H9 (cell line): ENCODE data around the gene TRIO. TPM values are rescaled to one million over a fixed set of nuclear protein-coding genes. Genes with fewer than 3 reads are reported as not detected.

Experiments used
- DNase-seq: peaks from one replicate; pipeline ENCODE4 v3.0.0-alpha.2; 2017
- H2AFZ ChIP-seq: one replicate; pipeline ENCODE4 v1.6.1; 2013; ENCODE audit warnings: mild to moderate bottlenecking, low read length, control low read depth, moderate library complexity
- H2AK5ac ChIP-seq: 2 replicates; pipeline ENCODE4 v1.6.1; 2013; ENCODE audit warnings: low read length, control low read depth, mixed read lengths; ENCODE audit not compliant: insufficient read length
- H2BK120ac ChIP-seq: one replicate; pipeline ENCODE4 v1.6.1; 2013; ENCODE audit warnings: low read depth, mild to moderate bottlenecking, low read length, control low read depth, inconsistent platforms; ENCODE audit not compliant: poor library complexity, severe bottlenecking
- H2BK12ac ChIP-seq: 2 replicates; pipeline ENCODE4 v1.6.1; 2013; ENCODE audit warnings: low read length, control low read depth, mixed read lengths, low read depth; ENCODE audit not compliant: insufficient read length
- H2BK15ac ChIP-seq: 2 replicates; pipeline ENCODE4 v1.6.1; 2013; ENCODE audit warnings: low read depth, low read length, control low read depth
- H2BK20ac ChIP-seq: one replicate; pipeline ENCODE4 v1.6.1; 2013; ENCODE audit warnings: low read depth, mild to moderate bottlenecking, low read length, control low read depth, inconsistent platforms; ENCODE audit not compliant: poor library complexity, severe bottlenecking
- H2BK5ac ChIP-seq: 2 replicates; pipeline ENCODE4 v1.6.1; 2013; ENCODE audit warnings: low read length, control low read depth, mixed read lengths; ENCODE audit not compliant: insufficient read length
- H3K14ac ChIP-seq: 2 replicates; pipeline ENCODE4 v1.6.1; 2013; ENCODE audit warnings: low read length, control low read depth; ENCODE audit not compliant: insufficient read depth
- H3K18ac ChIP-seq: 2 replicates; pipeline ENCODE4 v1.6.1; 2013; ENCODE audit warnings: low read depth, mild to moderate bottlenecking, mixed read lengths, low read length, control low read depth; ENCODE audit not compliant: insufficient read length
- H3K23ac ChIP-seq: 2 replicates; pipeline ENCODE4 v1.6.1; 2013; ENCODE audit warnings: low read length, control low read depth, mixed read lengths, low read depth; ENCODE audit not compliant: insufficient read length
- H3K23me2 ChIP-seq: 2 replicates; pipeline ENCODE4 v1.6.1; 2013; ENCODE audit warnings: low read depth, mild to moderate bottlenecking, mixed read lengths, low read length, control low read depth; ENCODE audit not compliant: insufficient read length, poor library complexity, severe bottlenecking
- H3K27ac ChIP-seq: 2 replicates; pipeline ENCODE4 v1.5.1; 2013; ENCODE audit warnings: low read length, control low read depth, mixed read lengths, low read depth; ENCODE audit not compliant: insufficient read length
- H3K27me3 ChIP-seq: 2 replicates; pipeline ENCODE4 v1.6.1; 2013; ENCODE audit warnings: low read length, control low read depth, inconsistent platforms; ENCODE audit not compliant: insufficient read depth
- H3K4ac ChIP-seq: 2 replicates; pipeline ENCODE4 v1.6.1; 2013; ENCODE audit warnings: low read depth, mild to moderate bottlenecking, control low read depth, inconsistent platforms, low read length, moderate library complexity
- H3K4me1 ChIP-seq: 2 replicates; pipeline ENCODE4 v1.6.1; 2013; ENCODE audit warnings: low read length, control low read depth, inconsistent platforms; ENCODE audit not compliant: insufficient read depth
- H3K4me2 ChIP-seq: 2 replicates; pipeline ENCODE4 v1.6.1; 2013; ENCODE audit warnings: low read length, control low read depth, mixed read lengths; ENCODE audit not compliant: insufficient read length, insufficient read depth
- H3K56ac ChIP-seq: 2 replicates; pipeline ENCODE4 v1.6.1; 2013; ENCODE audit warnings: low read depth, mild to moderate bottlenecking, mixed read lengths, low read length, control low read depth; ENCODE audit not compliant: insufficient read length
- H3K79me1 ChIP-seq: 2 replicates; pipeline ENCODE4 v1.6.1; 2013; ENCODE audit warnings: low read depth, mild to moderate bottlenecking, moderate library complexity, low read length, control low read depth, inconsistent platforms; ENCODE audit not compliant: insufficient read depth, poor library complexity, severe bottlenecking
- H3K79me2 ChIP-seq: 2 replicates; pipeline ENCODE4 v1.6.1; 2013; ENCODE audit warnings: low read length, control low read depth, inconsistent platforms; ENCODE audit not compliant: insufficient read depth
- H3K9ac ChIP-seq: 2 replicates; pipeline ENCODE4 v1.6.1; 2013; ENCODE audit warnings: low read length, control low read depth, mixed read lengths; ENCODE audit not compliant: insufficient read length; ENCODE audit errors: extremely low read depth
- H3K9me3 ChIP-seq: one replicate; pipeline ENCODE4 v1.6.1; 2013; ENCODE audit warnings: low read depth, low read length, inconsistent platforms; ENCODE audit not compliant: control insufficient read depth
- H3T11ph ChIP-seq: one replicate; pipeline ENCODE4 v1.6.1; 2013; ENCODE audit warnings: mild to moderate bottlenecking, low read length, control low read depth, inconsistent platforms
- H4K20me1 ChIP-seq: one replicate; pipeline ENCODE4 v1.6.1; 2013; ENCODE audit not compliant: control insufficient read depth, insufficient read length, insufficient read depth
- H4K5ac ChIP-seq: 2 replicates; pipeline ENCODE4 v1.6.1; 2013; ENCODE audit warnings: low read depth, mild to moderate bottlenecking, mixed read lengths, low read length, control low read depth; ENCODE audit not compliant: insufficient read length
- H4K8ac ChIP-seq: replicated peaks from 2 replicates; pipeline ENCODE4 v1.6.1; 2013; ENCODE audit warnings: low read length, control low read depth, mixed read lengths, low read depth; ENCODE audit not compliant: insufficient read length
- H4K91ac ChIP-seq: 2 replicates; pipeline ENCODE4 v1.6.1; 2013; ENCODE audit warnings: low read depth, mild to moderate bottlenecking, moderate library complexity, mixed read lengths, low read length, control low read depth; ENCODE audit not compliant: insufficient read length
- H3K27ac Mint-ChIP-seq, 3 experiments: 2 replicates in 2 of 3; 3 replicates in 1 of 3; pipeline ENCODE4 v1.8.0; 2020 to 2021; ENCODE audit warnings: mixed read lengths in 3 of 3, mild to moderate bottlenecking in 1 of 3, moderate library complexity in 1 of 3
- H3K27me3 Mint-ChIP-seq: 2 replicates; pipeline ENCODE4 v1.8.0; 2021; ENCODE audit warnings: low read depth, mild to moderate bottlenecking, moderate library complexity, mixed read lengths
- H3K36me3 Mint-ChIP-seq, 3 experiments: 2 replicates in 2 of 3; 3 replicates in 1 of 3; pipeline ENCODE4 v1.8.0; 2020 to 2021; ENCODE audit warnings: low read depth in 3 of 3, mixed read lengths in 3 of 3; ENCODE audit not compliant: insufficient read depth in 1 of 3
- H3K4me1 Mint-ChIP-seq, 2 experiments: 2 replicates each; pipeline ENCODE4 v1.8.0; 2020; ENCODE audit warnings: mixed read lengths in 2 of 2
- H3K4me3 Mint-ChIP-seq, 2 experiments: 2 replicates in 1 of 2; 3 replicates in 1 of 2; pipeline ENCODE4 v1.8.0; 2020 to 2021; ENCODE audit warnings: mild to moderate bottlenecking in 2 of 2, mixed read lengths in 2 of 2, moderate library complexity in 1 of 2
- H3K9me3 Mint-ChIP-seq, 2 experiments: 2 replicates in 1 of 2; 3 replicates in 1 of 2; pipeline ENCODE4 v1.8.0; 2020; ENCODE audit warnings: mild to moderate bottlenecking in 2 of 2, mixed read lengths in 2 of 2, moderate library complexity in 1 of 2
- CTCF ChIP-seq: fragments of 200-600 bp; sonication (generic); conservative IDR thresholded peaks from 3 replicates; pipeline ENCODE4 v1.8.0; 2021; ENCODE audit warnings: antibody characterized with exemption, mild to moderate bottlenecking
- WGBS: extraction: QIAGEN DNeasy Blood & Tissue Kit; methylation state at CpG from one replicate; pipeline ENCODE4 v1.1.7; 2013; ENCODE audit warnings: missing lambda C conversion rate, low lambda C conversion rate, mixed read lengths; ENCODE audit not compliant: insufficient read length; ENCODE audit errors: extremely low coverage; 5-methylcytosine and 5-hydroxymethylcytosine counted together
- total RNA-seq: library from RNA; stranded (reverse); gene quantifications from 2 replicates; pipeline ENCODE4 v1.2.1, GENCODE V29; 2021

TRIO gene
- total RNA-seq, 1 experiment from 2014 or later: 87.8 TPM

DNA sequence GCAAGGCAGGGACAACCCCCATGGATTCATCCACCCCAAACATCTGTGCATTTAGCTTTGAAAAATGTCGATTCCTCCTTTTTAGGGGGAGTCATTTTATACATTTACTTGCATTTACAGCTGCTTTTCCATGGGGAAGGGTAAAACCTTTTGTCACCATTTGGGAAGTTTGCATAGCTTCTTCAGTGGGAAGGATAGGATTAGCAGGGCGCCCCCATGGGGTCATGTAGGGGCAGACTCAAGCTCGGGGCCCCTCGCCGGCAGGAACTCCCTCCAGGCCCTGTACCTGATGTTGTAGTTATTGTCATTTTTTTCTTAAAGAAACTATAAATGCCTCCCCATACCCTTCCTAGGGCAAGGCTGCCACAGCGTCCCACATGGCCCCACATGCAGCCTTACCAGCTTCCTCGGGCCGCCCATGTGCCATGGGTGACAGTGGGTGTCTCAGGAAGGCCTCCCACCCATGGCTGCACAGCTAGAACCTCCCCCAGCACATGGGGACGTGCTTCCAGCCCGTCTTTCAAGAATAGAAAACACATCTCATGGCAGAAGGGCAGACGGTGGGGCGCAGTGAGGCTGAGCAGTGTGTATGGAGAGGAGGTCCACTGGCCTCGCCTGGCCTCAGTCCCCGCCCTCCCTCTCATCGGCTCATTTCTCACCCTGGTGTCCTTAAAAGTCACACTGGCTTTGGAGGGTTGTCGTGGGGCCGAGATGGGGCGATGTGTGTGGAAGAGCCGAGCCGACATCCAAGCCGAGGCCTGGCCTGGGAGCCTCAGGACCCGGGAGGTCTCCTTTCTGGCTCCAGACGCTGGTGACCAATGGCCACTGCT is 362.4 kb downstream of the TRIO start:
- no CpG with 5 or more reads among the region's 23 CpGs for WGBS
- no peak for DNase-seq

More for the DNA sequence above, 362.4 kb downstream of the TRIO start:
- Histone ChIP-seq H3K23ac (no peak overlapping the region), H4K91ac (no peak overlapping the region), H3K14ac (no peak overlapping the region; the same call in 1 of the 2 replicates), H3K27ac (no peak overlapping the region), H4K5ac (no peak overlapping the region), H3K56ac (no peak overlapping the region), H3K23me2 (no peaks in the 10 kb centered on the region), H3K4me1 (no peaks in the 10 kb centered on the region), H2BK20ac (no peak overlapping the region), H3T11ph (no peak overlapping the region), H2AFZ (no peak overlapping the region), H2BK12ac (no peak overlapping the region), H2BK15ac (no peak overlapping the region), H3K79me1 (no peaks in the 10 kb centered on the region), H2BK5ac (no peak overlapping the region), H3K9me3 (no peaks in the 10 kb centered on the region), H3K4me2 (no peak overlapping the region), H3K4ac (no peak overlapping the region), H3K9ac (no peak overlapping the region), H3K79me2 (no peaks in the 10 kb centered on the region), H3K18ac (no peak overlapping the region), H3K27me3 (no peaks in the 10 kb centered on the region), H2BK120ac (no peak overlapping the region), H4K8ac (no peak overlapping the region), H2AK5ac (no peak overlapping the region), H4K20me1 (no peaks in the 10 kb centered on the region)
- Mint-ChIP-seq H3K4me1 (0 out of 4 replicates have a peak, but pooled peaks cover 0 to 2% of the 10 kb centered on the region in 2 experiments), H3K4me3 (no peak overlapping the region), H3K36me3 (peaks cover 16 to 38% (median 31%) of the 10 kb centered on the region in 3 experiments; a peak in 6 of 7 replicates), H3K27ac (peak overlapping the region in 1 of 3 experiments; percentile 40; a peak in 2 of 7 replicates), H3K9me3 (no peaks in the 10 kb centered on the region), H3K27me3 (no peaks in the 10 kb centered on the region)
- peak; percentile 65 for TF ChIP-seq CTCF
